Tibial nerve (tissue), 4 donors: ENCODE data around the gene SNRNP25.

Experiments
- EP300 ChIP-seq, 2 donors: sonication (generic); formaldehyde crosslinking; IDR thresholded peaks; one replicate each; pipeline ENCODE4 v1.6.1; 2017; ENCODE audit warnings: antibody characterized with exemption in 2 of 2, mild to moderate bottlenecking in 1 of 2
- POLR2A ChIP-seq, 2 donors: fragments of 450-650 bp; IDR thresholded peaks; one replicate each; pipeline ENCODE4 v1.6.1; 2017; ENCODE audit warnings: antibody characterized with exemption in 2 of 2, mild to moderate bottlenecking in 2 of 2, moderate library complexity in 2 of 2
- TF ChIP-seq, protein P1 (sequence below), 5 experiments: fragments of 200-600 bp in 3 of 5; fragments of 450-650 bp in 2 of 5; sonication (generic) in 3 of 5; IDR thresholded peaks; one replicate each; pipeline ENCODE4 v1.5.1; 2016 to 2019; ENCODE audit warnings: antibody characterized with exemption in 5 of 5, mild to moderate bottlenecking in 3 of 5, moderate library complexity in 2 of 5

- TF ChIP-seq, protein P1, sequence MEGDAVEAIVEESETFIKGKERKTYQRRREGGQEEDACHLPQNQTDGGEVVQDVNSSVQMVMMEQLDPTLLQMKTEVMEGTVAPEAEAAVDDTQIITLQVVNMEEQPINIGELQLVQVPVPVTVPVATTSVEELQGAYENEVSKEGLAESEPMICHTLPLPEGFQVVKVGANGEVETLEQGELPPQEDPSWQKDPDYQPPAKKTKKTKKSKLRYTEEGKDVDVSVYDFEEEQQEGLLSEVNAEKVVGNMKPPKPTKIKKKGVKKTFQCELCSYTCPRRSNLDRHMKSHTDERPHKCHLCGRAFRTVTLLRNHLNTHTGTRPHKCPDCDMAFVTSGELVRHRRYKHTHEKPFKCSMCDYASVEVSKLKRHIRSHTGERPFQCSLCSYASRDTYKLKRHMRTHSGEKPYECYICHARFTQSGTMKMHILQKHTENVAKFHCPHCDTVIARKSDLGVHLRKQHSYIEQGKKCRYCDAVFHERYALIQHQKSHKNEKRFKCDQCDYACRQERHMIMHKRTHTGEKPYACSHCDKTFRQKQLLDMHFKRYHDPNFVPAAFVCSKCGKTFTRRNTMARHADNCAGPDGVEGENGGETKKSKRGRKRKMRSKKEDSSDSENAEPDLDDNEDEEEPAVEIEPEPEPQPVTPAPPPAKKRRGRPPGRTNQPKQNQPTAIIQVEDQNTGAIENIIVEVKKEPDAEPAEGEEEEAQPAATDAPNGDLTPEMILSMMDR (IDR thresholded peaks at IDR 0.05): no peak
- TF ChIP-seq POLR2A (IDR thresholded peaks at IDR 0.05) (no peak), EP300 (IDR thresholded peaks at IDR 0.05) (no peak)
These were observed 17.8 kb upstream of the SNRNP25 start for GRCh38 chr16:35678-36305.
